GM23248 (cell line): ENCODE measurements around the gene CCND1. TPM values are rescaled to one million over a fixed set of nuclear protein-coding genes. Genes with fewer than 3 reads are reported as not detected.
A peak's percentile ranks its signal among the peaks of the same experiment; 100 is the strongest.

Experiments
- DNase-seq: peaks from one replicate; pipeline ENCODE4 v3.0.0-alpha.2; 2015
- H2AFZ ChIP-seq: fragments of 200-600 bp; sonication (generic); 2 replicates; pipeline ENCODE4 v1.6.1; 2016; ENCODE audit warnings: antibody characterized with exemption
- H3F3A ChIP-seq: fragments of 200-600 bp; sonication (generic); 2 replicates; pipeline ENCODE4 v1.6.1; 2016; ENCODE audit warnings: mild to moderate bottlenecking, antibody characterized with exemption, mixed run types; ENCODE audit not compliant: insufficient read depth
- H3K27ac ChIP-seq: fragments of 200-600 bp; sonication (generic); 2 replicates; pipeline ENCODE4 v1.5.1; 2016; ENCODE audit warnings: mild to moderate bottlenecking
- H3K27me3 ChIP-seq: fragments of 200-600 bp; sonication (generic); replicated peaks from 2 replicates; pipeline ENCODE4 v1.6.1; 2016; ENCODE audit warnings: mild to moderate bottlenecking; ENCODE audit not compliant: insufficient read depth
- H3K36me3 ChIP-seq: fragments of 200-600 bp; sonication (generic); 2 replicates; pipeline ENCODE4 v1.6.1; 2016; ENCODE audit warnings: low read depth, mild to moderate bottlenecking
- H3K4me1 ChIP-seq: fragments of 200-600 bp; sonication (generic); 2 replicates; pipeline ENCODE4 v1.6.1; 2016; ENCODE audit warnings: mild to moderate bottlenecking; ENCODE audit not compliant: insufficient read depth
- H3K4me2 ChIP-seq: fragments of 200-600 bp; sonication (generic); one replicate; pipeline ENCODE4 v1.6.1; 2016; ENCODE audit warnings: mild to moderate bottlenecking; ENCODE audit not compliant: unreplicated experiment
- H3K4me3 ChIP-seq: fragments of 200-600 bp; sonication (generic); 2 replicates; pipeline ENCODE4 v1.5.1; 2016; ENCODE audit warnings: mild to moderate bottlenecking
- H3K79me2 ChIP-seq: fragments of 200-600 bp; sonication (generic); 2 replicates; pipeline ENCODE4 v1.6.1; 2016; ENCODE audit warnings: mild to moderate bottlenecking; ENCODE audit not compliant: insufficient read depth
- H3K9ac ChIP-seq: fragments of 200-600 bp; sonication (generic); 2 replicates; pipeline ENCODE4 v1.6.1; 2016; ENCODE audit warnings: mild to moderate bottlenecking
- H3K9me2 ChIP-seq: fragments of 200-600 bp; sonication (generic); 2 replicates; pipeline ENCODE4 v1.6.1; 2016; ENCODE audit warnings: mixed run types, mild to moderate bottlenecking, moderate library complexity; ENCODE audit not compliant: insufficient read depth
- H3K9me3 ChIP-seq: fragments of 200-600 bp; sonication (generic); one replicate; pipeline ENCODE4 v1.6.1; 2017; ENCODE audit warnings: low read depth
- H4K20me1 ChIP-seq: fragments of 200-600 bp; sonication (generic); 2 replicates; pipeline ENCODE4 v1.6.0; 2016; ENCODE audit not compliant: insufficient read depth
- EZH2 ChIP-seq: fragments of 200-600 bp; sonication (generic); IDR thresholded peaks from 2 replicates; pipeline ENCODE4 v1.6.1; 2018; ENCODE audit warnings: antibody characterized with exemption, mild to moderate bottlenecking; ENCODE audit not compliant: insufficient read depth, poor library complexity, severe bottlenecking
- EZH2phosphoT487 ChIP-seq: fragments of 200-600 bp; sonication (generic); IDR thresholded peaks from 2 replicates; pipeline ENCODE4 v1.6.1; 2018; ENCODE audit warnings: antibody characterized with exemption, moderate library complexity, mild to moderate bottlenecking, low read depth; ENCODE audit not compliant: insufficient read depth
- WGBS, 2 experiments: methylation state at CpG; one replicate each; pipeline ENCODE4 v1.1.6; 2015 to 2017; ENCODE audit warnings: low lambda C conversion rate in 2 of 2, low coverage in 1 of 2; ENCODE audit errors: missing lambda C conversion rate in 2 of 2; 5-methylcytosine and 5-hydroxymethylcytosine counted together
- in situ Hi-C: fragments of 300-500 bp; cut with MboI; formaldehyde crosslinking; loops from 2 replicates; pipeline ENCODE4 v1.15.0; 2020
- polyA plus RNA-seq: library from polyadenylated mRNA; unstranded; fragments of >200 nt; fragmentation: Nextera tagmentation; extraction: Ambion mirVana; gene quantifications from 2 replicates; pipeline ENCODE4 v1.2.1, GENCODE V29; 2016
- total RNA-seq: library from RNA; depleted of rRNA; stranded (reverse); fragments of >200 nt; shearing (Covaris generic); gene quantifications from 2 replicates; pipeline ENCODE4 v1.2.3, GENCODE V29; 2014

Gene CCND1
- total and polyA plus RNA-seq, 2 experiments from 2014 or later: 695 to 1,097 TPM

GRCh38 chr11:69670158-69670845, 29.3 kb downstream of the CCND1 start:
- peaks cover 16% of the 10 kb centered on the region for H3K36me3 ChIP-seq
- peak overlapping the region; percentile 30 for H3K4me2 ChIP-seq
- peak overlapping the region; percentile 36; the same call in 1 of the 2 replicates for H3K9ac ChIP-seq
- WGBS, 2 experiments: 31 to 33% methylated on average over 18 of the region's 18 CpGs
- in situ Hi-C loops: no loop called here
- peaks cover 24% of the 10 kb centered on the region for H3F3A ChIP-seq
- no peak overlapping the region for H3K4me3 ChIP-seq
- DNase-seq: peak; percentile 90
- no peaks in the 10 kb centered on the region for H3K9me3 ChIP-seq
- peak overlapping the region; percentile 38; the same call in 1 of the 2 replicates for H3K27ac ChIP-seq
- no peak overlapping the region for H2AFZ ChIP-seq
- TF ChIP-seq EZH2phosphoT487 (no peak), EZH2 (no peak)
- H3K9me2 ChIP-seq: no peaks in the 10 kb centered on the region
- H4K20me1 ChIP-seq: no peaks in the 10 kb centered on the region
- H3K79me2 ChIP-seq: peaks cover 64% of the 10 kb centered on the region
- peaks cover 13% of the 10 kb centered on the region for H3K4me1 ChIP-seq
- H3K27me3 ChIP-seq: no peaks in the 10 kb centered on the region

GRCh38 chr11:69671734-69672465, 30.9 kb downstream of the CCND1 start:
- no peak for DNase-seq
- H3K9me2 ChIP-seq: no peaks in the 10 kb centered on the region
- peaks cover 13% of the 10 kb centered on the region for H3K4me1 ChIP-seq
- WGBS, 2 experiments: 75 to 77% methylated on average over 10 of the region's 10 CpGs
- H3K9me3 ChIP-seq: no peaks in the 10 kb centered on the region
- in situ Hi-C loops: no loop called here
- peaks cover 16% of the 10 kb centered on the region for H3K36me3 ChIP-seq
- H3K79me2 ChIP-seq: peaks cover 61% of the 10 kb centered on the region
- peaks cover 24% of the 10 kb centered on the region for H3F3A ChIP-seq
- no peak for TF ChIP-seq EZH2phosphoT487
- no peak for TF ChIP-seq EZH2
- no peak overlapping the region for H3K4me3 ChIP-seq
- H3K27me3 ChIP-seq: no peaks in the 10 kb centered on the region
- H3K27ac ChIP-seq: no peak overlapping the region
- H4K20me1 ChIP-seq: no peaks in the 10 kb centered on the region
- no peak overlapping the region for H2AFZ ChIP-seq
- no peak overlapping the region for H3K4me2 ChIP-seq
- no peak overlapping the region for H3K9ac ChIP-seq

- Histone ChIP-seq H3K9me3 (no peaks in the 10 kb centered on the region), H3K9ac (peak overlapping the region; percentile 99), H4K20me1 (no peaks in the 10 kb centered on the region), H3K36me3 (peaks cover 6% of the 10 kb centered on the region; the same call in 1 of the 2 replicates), H3K27ac (peak overlapping the region; percentile 98), H3K4me2 (peak overlapping the region; percentile 98), H3K4me3 (peak overlapping the region; percentile 98), H3K27me3 (no peaks in the 10 kb centered on the region), H3F3A (peaks cover 24% of the 10 kb centered on the region), H3K9me2 (no peaks in the 10 kb centered on the region), H3K4me1 (peaks cover 13% of the 10 kb centered on the region), H2AFZ (peak overlapping the region; percentile 97), H3K79me2 (peaks cover 41% of the 10 kb centered on the region)
- WGBS, 2 experiments: 12% methylated on average over 18 of the region's 18 CpGs
- TF ChIP-seq EZH2 (no peak), EZH2phosphoT487 (no peak)
- peak; percentile 98 for DNase-seq
- in situ Hi-C loops: no loop called here
Observed at GRCh38 chr11:69674267-69674885, 33.4 kb downstream of the CCND1 start.

- no peaks in the 10 kb centered on the region for H3K9me2 ChIP-seq
- in situ Hi-C loops: no loop called here
- H3K36me3 ChIP-seq: no peaks in the 10 kb centered on the region
- peak; percentile 97 for DNase-seq
- peak within 1 kb of the TSS; percentile 98 for H3K4me2 ChIP-seq
- peak within 1 kb of the TSS; percentile 98 for H3K4me3 ChIP-seq
- H4K20me1 ChIP-seq: no peaks in the 10 kb centered on the region
- H3F3A ChIP-seq: peaks cover 24% of the 10 kb centered on the region
- 1 to 4% methylated on average over 59 to 65 of the region's 72 CpGs for WGBS, 2 experiments
- peaks cover 13% of the 10 kb centered on the region for H3K4me1 ChIP-seq
- H3K27ac ChIP-seq: peak within 1 kb of the TSS; percentile 98
- H2AFZ ChIP-seq: peak within 1 kb of the TSS; percentile 97
- no peak for TF ChIP-seq EZH2phosphoT487
- TF ChIP-seq EZH2: no peak
- H3K9ac ChIP-seq: peak within 1 kb of the TSS; percentile 99
- no peaks in the 10 kb centered on the region for H3K27me3 ChIP-seq
- H3K9me3 ChIP-seq: no peaks in the 10 kb centered on the region
- peaks cover 34% of the 10 kb centered on the region for H3K79me2 ChIP-seq
Observed at GRCh38 chr11:69674886-69675714, 34.1 kb downstream of the CCND1 start, which contains the start of gene LTO1. Gene LTO1, minus strand, starts transcription at chr11:69675353. Its CDS starts 114 bp downstream, at chr11:69675239.
